Ishikawa (cell line): ENCODE measurements around the gene AKAP9.

Experiments
- EP300 ChIP-seq: IDR thresholded peaks from 2 replicates; pipeline ENCODE4 v1.6.1; 2012; ENCODE audit warnings: borderline replicate concordance
- MAX ChIP-seq: IDR thresholded peaks from 2 replicates; pipeline ENCODE4 v1.6.1; 2012
- NFIC ChIP-seq: IDR thresholded peaks from 2 replicates; pipeline ENCODE4 v1.6.1; 2012
- RAD21 ChIP-seq: IDR thresholded peaks from 2 replicates; pipeline ENCODE4 v1.6.1; 2012; ENCODE audit warnings: low read depth
- REST ChIP-seq: IDR thresholded peaks from 2 replicates; pipeline ENCODE4 v1.6.1; 2012; ENCODE audit warnings: low read depth, mild to moderate bottlenecking
- TAF1 ChIP-seq: IDR thresholded peaks from 2 replicates; pipeline ENCODE4 v1.6.1; 2012; ENCODE audit warnings: low read depth, mild to moderate bottlenecking
- TCF12 ChIP-seq: IDR thresholded peaks from 2 replicates; pipeline ENCODE4 v1.6.1; 2012; ENCODE audit warnings: low read depth
- TEAD4 ChIP-seq: IDR thresholded peaks from 2 replicates; pipeline ENCODE4 v1.6.1; 2012

GRCh38 chr7:92052159-92052558, 111.5 kb downstream of the AKAP9 start:
- TF ChIP-seq EP300 = no peak
- no peak for TF ChIP-seq NFIC
- TF ChIP-seq TCF12 = no peak
- TF ChIP-seq MAX = no peak
- TF ChIP-seq REST = no peak
- TF ChIP-seq TEAD4 = no peak
- no peak for TF ChIP-seq RAD21
- no peak for TF ChIP-seq TAF1
